ENCODE data around the gene PSG1. TPM values are rescaled to one million over a fixed set of nuclear protein-coding genes. Genes with fewer than 3 reads are reported as not detected.
"Not testable (repeated sequence)": the region's sequence is repeated elsewhere in the genome, so short reads cannot be mapped to it uniquely, and the experiment has no call there.

Gene PSG1
- total RNA-seq, 1 experiment from 2014 or later, result not detected

DNA sequence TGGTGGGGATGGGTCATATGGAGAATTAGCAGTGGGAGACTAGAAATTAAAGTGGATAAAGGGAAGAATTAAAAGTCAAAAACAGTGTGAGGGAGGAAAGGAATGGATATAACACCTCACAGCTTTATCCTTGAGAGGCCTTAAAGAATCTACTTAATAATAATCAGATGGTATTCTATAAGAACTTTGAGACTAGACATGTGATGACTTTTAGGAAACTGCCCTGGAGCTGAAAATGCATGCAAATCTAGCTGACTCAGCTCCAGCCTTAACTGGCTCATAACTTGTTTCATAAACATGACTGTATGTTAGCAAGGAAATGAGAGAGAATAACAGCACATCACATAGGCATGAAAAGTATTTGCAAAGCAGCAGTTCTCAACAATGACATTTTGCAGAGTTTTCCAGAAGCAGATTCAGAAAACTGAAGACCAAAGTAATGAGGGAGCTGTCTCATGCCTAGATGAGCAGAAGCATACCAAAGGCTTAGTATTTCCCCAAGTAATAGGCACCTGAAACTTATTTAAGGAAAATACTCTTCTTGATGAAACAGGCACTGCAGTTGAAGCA lies 8.4 kb upstream of the PSG1 start:
- H3K4me1 Mint-ChIP-seq; H4K8ac ChIP-seq (replicated peaks; ENCODE audit: insufficient read length, low read depth, low read length); H3K27me3 Mint-ChIP-seq (ENCODE audit: low read depth); H3T11ph ChIP-seq (ENCODE audit: low read length); H2BK5ac ChIP-seq (ENCODE audit: insufficient read length, low read length); DNase-seq; H3K23ac ChIP-seq (ENCODE audit: insufficient read length, low read depth, low read length); H2AK5ac ChIP-seq (ENCODE audit: insufficient read length, low read length); H3K79me2 ChIP-seq (ENCODE audit: insufficient read depth, low read length); H3K4me1 ChIP-seq (ENCODE audit: insufficient read depth, low read length); H2BK120ac ChIP-seq (ENCODE audit: low read depth, low read length, poor library complexity, severe bottlenecking); H2BK15ac ChIP-seq (ENCODE audit: low read depth, low read length); H3K4me3 Mint-ChIP-seq; H3K79me1 ChIP-seq (ENCODE audit: insufficient read depth, low read depth, low read length, poor library complexity, severe bottlenecking); H3K56ac ChIP-seq (ENCODE audit: insufficient read length, low read depth, low read length); H3K4ac ChIP-seq (ENCODE audit: low read depth, low read length); H2AFZ ChIP-seq (ENCODE audit: low read length); H3K9ac ChIP-seq (ENCODE audit: extremely low read depth, insufficient read length, low read length); H3K23me2 ChIP-seq (ENCODE audit: insufficient read length, low read depth, low read length, poor library complexity, severe bottlenecking); H4K91ac ChIP-seq (ENCODE audit: insufficient read length, low read depth, low read length); H3K27ac ChIP-seq (ENCODE audit: insufficient read length, low read depth, low read length); H2BK20ac ChIP-seq (ENCODE audit: low read depth, low read length, poor library complexity, severe bottlenecking); H3K14ac ChIP-seq (ENCODE audit: insufficient read depth, low read length); H3K4me2 ChIP-seq (ENCODE audit: insufficient read depth, insufficient read length, low read length); H3K27ac Mint-ChIP-seq; H2BK12ac ChIP-seq (ENCODE audit: insufficient read length, low read depth, low read length); H4K20me1 ChIP-seq (ENCODE audit: control insufficient read depth, insufficient read depth, insufficient read length); H3K27me3 ChIP-seq (ENCODE audit: insufficient read depth, low read length); H4K5ac ChIP-seq (ENCODE audit: insufficient read length, low read depth, low read length); H3K18ac ChIP-seq (ENCODE audit: insufficient read length, low read depth, low read length): not testable (repeated sequence)
- H3K9me3 ChIP-seq (ENCODE audit: control insufficient read depth, low read depth, low read length), result peaks cover 47% of the 10 kb centered on the region
- Mint-ChIP-seq H3K36me3 (ENCODE audit: insufficient read depth in 1 of 3, low read depth in 3 of 3) (peaks cover 5 to 42% (median 6%) of the 10 kb centered on the region in 3 experiments; a peak in 6 of 7 replicates), H3K9me3 (peaks cover 84 to 86% of the 10 kb centered on the region in 2 experiments)

DNA sequence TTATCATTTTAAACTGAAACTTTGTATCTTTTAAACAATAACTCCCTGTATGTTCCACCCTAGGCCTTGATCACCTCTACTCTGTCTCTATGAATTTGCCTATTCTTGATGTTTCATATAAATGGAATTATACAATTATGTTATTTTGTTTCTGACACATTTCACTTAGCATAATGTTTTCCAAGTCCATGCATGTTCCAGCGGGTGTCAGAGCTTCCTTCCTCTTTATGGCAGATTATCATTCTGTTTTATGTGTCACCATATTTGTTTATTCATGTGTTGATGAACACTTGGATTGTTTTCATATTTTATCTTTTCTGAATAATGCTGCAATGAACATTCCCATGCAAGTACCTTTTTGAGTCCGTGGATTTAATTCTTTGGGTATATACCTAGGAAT lies 3.2 kb upstream of the PSG1 start:
- H3K79me2 ChIP-seq (ENCODE audit: insufficient read depth, low read length); H3K56ac ChIP-seq (ENCODE audit: insufficient read length, low read depth, low read length): not testable (repeated sequence)
- H3K9me3 Mint-ChIP-seq, result peaks cover 96 to 97% of the 10 kb centered on the region in 2 experiments

More for the DNA sequence above, 3.2 kb upstream of the PSG1 start:
- H3K9me3 ChIP-seq (ENCODE audit: control insufficient read depth, low read depth, low read length), result peaks cover 44% of the 10 kb centered on the region
- H3K79me1 ChIP-seq (ENCODE audit: insufficient read depth, low read depth, low read length, poor library complexity, severe bottlenecking); H4K5ac ChIP-seq (ENCODE audit: insufficient read length, low read depth, low read length); H2BK20ac ChIP-seq (ENCODE audit: low read depth, low read length, poor library complexity, severe bottlenecking); H3K23me2 ChIP-seq (ENCODE audit: insufficient read length, low read depth, low read length, poor library complexity, severe bottlenecking); H2AFZ ChIP-seq (ENCODE audit: low read length); H3K4me2 ChIP-seq (ENCODE audit: insufficient read depth, insufficient read length, low read length); H2BK120ac ChIP-seq (ENCODE audit: low read depth, low read length, poor library complexity, severe bottlenecking); H3K4ac ChIP-seq (ENCODE audit: low read depth, low read length); H4K20me1 ChIP-seq (ENCODE audit: control insufficient read depth, insufficient read depth, insufficient read length); H3K27ac ChIP-seq (ENCODE audit: insufficient read length, low read depth, low read length); H3K27me3 ChIP-seq (ENCODE audit: insufficient read depth, low read length); H3K14ac ChIP-seq (ENCODE audit: insufficient read depth, low read length); H2BK12ac ChIP-seq (ENCODE audit: insufficient read length, low read depth, low read length); H3K4me1 ChIP-seq (ENCODE audit: insufficient read depth, low read length); H3K4me1 Mint-ChIP-seq; H3K27ac Mint-ChIP-seq; H3K9ac ChIP-seq (ENCODE audit: extremely low read depth, insufficient read length, low read length); DNase-seq; H3K4me3 Mint-ChIP-seq; H3K23ac ChIP-seq (ENCODE audit: insufficient read length, low read depth, low read length); H3K18ac ChIP-seq (ENCODE audit: insufficient read length, low read depth, low read length); H4K91ac ChIP-seq (ENCODE audit: insufficient read length, low read depth, low read length); H4K8ac ChIP-seq (replicated peaks; ENCODE audit: insufficient read length, low read depth, low read length); H2BK15ac ChIP-seq (ENCODE audit: low read depth, low read length); H2AK5ac ChIP-seq (ENCODE audit: insufficient read length, low read length); H3T11ph ChIP-seq (ENCODE audit: low read length); H2BK5ac ChIP-seq (ENCODE audit: insufficient read length, low read length): not testable (repeated sequence)
- WGBS (ENCODE audit: extremely low coverage, insufficient read length, low lambda C conversion rate), result no CpG with 5 or more reads among the region's 2 CpGs
- peaks cover 12% of the 10 kb centered on the region for H3K27me3 Mint-ChIP-seq (ENCODE audit: low read depth)
- peaks cover 8 to 59% (median 12%) of the 10 kb centered on the region in 3 experiments; a peak in 6 of 7 replicates for H3K36me3 Mint-ChIP-seq (ENCODE audit: insufficient read depth in 1 of 3, low read depth in 3 of 3)

Data from H9 (cell line).